ENCODE data around the gene LRP2. TPM values are rescaled to one million over a fixed set of nuclear protein-coding genes. Genes with fewer than 3 reads are reported as not detected.
"Not testable (repeated sequence)": the region's sequence is repeated elsewhere in the genome, so short reads cannot be mapped to it uniquely, and the experiment has no call there.

The LRP2 gene
- total RNA-seq, 3 donors from 2014 or later: 0.03 TPM; not detected in 2

GRCh38 chr2:169136885-169137534 lies 225.3 kb downstream of the LRP2 start:
- no peaks in the 10 kb centered on the region for H3K27me3 Mint-ChIP-seq (ENCODE audit: low read depth)
- no peaks in the 10 kb centered on the region for H3K36me3 Mint-ChIP-seq (ENCODE audit: insufficient read depth)
- H3K9me3 Mint-ChIP-seq: no peaks in the 10 kb centered on the region
- ATAC-seq (no peak), DNase-seq (no peak)
- no peak overlapping the region for H3K4me3 Mint-ChIP-seq
- no peaks in the 10 kb centered on the region for H3K4me1 Mint-ChIP-seq (ENCODE audit: low read depth)

GRCh38 chr2:169136428-169136827 lies 225.9 kb downstream of the LRP2 start:
- not testable (repeated sequence) for H3K4me3 Mint-ChIP-seq; H3K36me3 Mint-ChIP-seq (ENCODE audit: insufficient read depth); H3K9me3 Mint-ChIP-seq; DNase-seq; H3K4me1 Mint-ChIP-seq (ENCODE audit: low read depth); H3K27me3 Mint-ChIP-seq (ENCODE audit: low read depth); ATAC-seq

GRCh38 chr2:169134272-169134671 lies 228.1 kb downstream of the LRP2 start:
- ATAC-seq; H3K27me3 Mint-ChIP-seq (ENCODE audit: low read depth); H3K9me3 Mint-ChIP-seq: not testable (repeated sequence)

GRCh38 chr2:169131587-169132512 lies 230.5 kb downstream of the LRP2 start:
- DNase-seq: no peak
- Mint-ChIP-seq H3K9me3 (no peaks in the 10 kb centered on the region), H3K4me1 (ENCODE audit: low read depth) (no peaks in the 10 kb centered on the region), H3K4me3 (no peak overlapping the region), H3K27me3 (ENCODE audit: low read depth) (no peaks in the 10 kb centered on the region), H3K36me3 (ENCODE audit: insufficient read depth) (no peaks in the 10 kb centered on the region)
- ATAC-seq: peak; percentile 95 to 99

More at GRCh38 chr2:169134272-169134671, 228.1 kb downstream of the LRP2 start:
- not testable (repeated sequence) for H3K4me3 Mint-ChIP-seq; H3K36me3 Mint-ChIP-seq (ENCODE audit: insufficient read depth); DNase-seq; H3K4me1 Mint-ChIP-seq (ENCODE audit: low read depth)

GRCh38 chr2:169129703-169130243 lies 232.6 kb downstream of the LRP2 start:
- H3K9me3 Mint-ChIP-seq: no peaks in the 10 kb centered on the region
- no peaks in the 10 kb centered on the region for H3K36me3 Mint-ChIP-seq (ENCODE audit: insufficient read depth)
- ATAC-seq (no peak), DNase-seq (no peak)
- H3K4me1 Mint-ChIP-seq (ENCODE audit: low read depth): no peaks in the 10 kb centered on the region
- no peak overlapping the region for H3K4me3 Mint-ChIP-seq
- H3K27me3 Mint-ChIP-seq (ENCODE audit: low read depth): no peaks in the 10 kb centered on the region

- Mint-ChIP-seq H3K4me3 (no peak overlapping the region), H3K27me3 (ENCODE audit: low read depth) (peaks cover 8% of the 10 kb centered on the region), H3K4me1 (ENCODE audit: low read depth) (no peaks in the 10 kb centered on the region), H3K36me3 (ENCODE audit: insufficient read depth) (no peaks in the 10 kb centered on the region), H3K9me3 (no peaks in the 10 kb centered on the region)
- ATAC-seq: no peak
- DNase-seq: no peak
These were observed 242.5 kb downstream of the LRP2 start for GRCh38 chr2:169119851-169120250.

- H3K27me3 Mint-ChIP-seq (ENCODE audit: low read depth): peaks cover 8% of the 10 kb centered on the region
- H3K4me1 Mint-ChIP-seq (ENCODE audit: low read depth): no peaks in the 10 kb centered on the region
- H3K36me3 Mint-ChIP-seq (ENCODE audit: insufficient read depth): no peaks in the 10 kb centered on the region
- H3K9me3 Mint-ChIP-seq: no peaks in the 10 kb centered on the region
- no peak overlapping the region for H3K4me3 Mint-ChIP-seq
- DNase-seq: no peak
- no peak for ATAC-seq
These were observed 243.1 kb downstream of the LRP2 start for GRCh38 chr2:169119123-169119760.

- Mint-ChIP-seq H3K9me3 (no peaks in the 10 kb centered on the region), H3K4me3 (no peak overlapping the region), H3K27me3 (ENCODE audit: low read depth) (peaks cover 8% of the 10 kb centered on the region), H3K4me1 (ENCODE audit: low read depth) (no peaks in the 10 kb centered on the region), H3K36me3 (ENCODE audit: insufficient read depth) (no peaks in the 10 kb centered on the region)
- ATAC-seq: no peak
- DNase-seq: no peak
These were observed 244.3 kb downstream of the LRP2 start for GRCh38 chr2:169118060-169118459.

GRCh38 chr2:169116993-169117392 lies 245.3 kb downstream of the LRP2 start:
- no peaks in the 10 kb centered on the region for H3K9me3 Mint-ChIP-seq
- no peaks in the 10 kb centered on the region for H3K36me3 Mint-ChIP-seq (ENCODE audit: insufficient read depth)
- H3K4me1 Mint-ChIP-seq (ENCODE audit: low read depth): no peaks in the 10 kb centered on the region
- ATAC-seq (no peak), DNase-seq (no peak)
- H3K4me3 Mint-ChIP-seq: no peak overlapping the region
- H3K27me3 Mint-ChIP-seq (ENCODE audit: low read depth): peaks cover 8% of the 10 kb centered on the region

- no peak for DNase-seq
- Mint-ChIP-seq H3K36me3 (ENCODE audit: insufficient read depth) (no peaks in the 10 kb centered on the region), H3K9me3 (no peaks in the 10 kb centered on the region), H3K4me3 (no peak overlapping the region), H3K27me3 (ENCODE audit: low read depth) (peaks cover 4% of the 10 kb centered on the region), H3K4me1 (ENCODE audit: low read depth) (no peaks in the 10 kb centered on the region)
- no peak for ATAC-seq
These were observed 246.0 kb downstream of the LRP2 start for GRCh38 chr2:169116327-169116726.

GRCh38 chr2:169114056-169114455 lies 248.3 kb downstream of the LRP2 start:
- ATAC-seq (no peak), DNase-seq (no peak)
- Mint-ChIP-seq H3K27me3 (ENCODE audit: low read depth) (peaks cover 2% of the 10 kb centered on the region), H3K9me3 (no peaks in the 10 kb centered on the region), H3K4me1 (ENCODE audit: low read depth) (peaks cover 7% of the 10 kb centered on the region), H3K36me3 (ENCODE audit: insufficient read depth) (no peaks in the 10 kb centered on the region), H3K4me3 (no peak overlapping the region)

- Mint-ChIP-seq H3K27me3 (ENCODE audit: low read depth) (no peaks in the 10 kb centered on the region), H3K36me3 (ENCODE audit: insufficient read depth) (no peaks in the 10 kb centered on the region), H3K9me3 (no peaks in the 10 kb centered on the region), H3K4me1 (ENCODE audit: low read depth) (peaks cover 17% of the 10 kb centered on the region), H3K4me3 (no peak overlapping the region)
- DNase-seq (no peak), ATAC-seq (no peak)
These were observed 249.5 kb downstream of the LRP2 start for GRCh38 chr2:169112841-169113240.

GRCh38 chr2:169110916-169111315 lies 251.4 kb downstream of the LRP2 start:
- no peak overlapping the region for H3K4me3 Mint-ChIP-seq
- H3K9me3 Mint-ChIP-seq: no peaks in the 10 kb centered on the region
- ATAC-seq (no peak), DNase-seq (no peak)
- H3K4me1 Mint-ChIP-seq (ENCODE audit: low read depth): peaks cover 35% of the 10 kb centered on the region
- H3K36me3 Mint-ChIP-seq (ENCODE audit: insufficient read depth): no peaks in the 10 kb centered on the region
- H3K27me3 Mint-ChIP-seq (ENCODE audit: low read depth): no peaks in the 10 kb centered on the region

GRCh38 chr2:169110419-169110818 lies 251.9 kb downstream of the LRP2 start:
- ATAC-seq (no peak), DNase-seq (no peak)
- no peaks in the 10 kb centered on the region for H3K36me3 Mint-ChIP-seq (ENCODE audit: insufficient read depth)
- H3K4me3 Mint-ChIP-seq: no peak overlapping the region
- peaks cover 40% of the 10 kb centered on the region for H3K4me1 Mint-ChIP-seq (ENCODE audit: low read depth)
- H3K27me3 Mint-ChIP-seq (ENCODE audit: low read depth): no peaks in the 10 kb centered on the region
- H3K9me3 Mint-ChIP-seq: no peaks in the 10 kb centered on the region
